SK-N-SH (cell line): ENCODE results near the gene JAKMIP1. TPM values are rescaled to one million over a fixed set of nuclear protein-coding genes. Genes with fewer than 3 reads are reported as not detected.
A peak's percentile ranks its signal among the peaks of the same experiment; 100 is the strongest.

ENCODE experiments used
- CTCF ChIA-PET: fragments of 300-600, 350-600 bp; formaldehyde crosslinking; extraction: SDS; loops from one replicate; lab custom pipeline; 2021; lab: Yijun Ruan, JAX
- POLR2A ChIA-PET: fragments of 350-600 bp; sonication (Branson Sonifier 250); formaldehyde crosslinking; extraction: SDS; loops from one replicate; lab custom pipeline; 2020; ENCODE audit warnings: antibody characterized with exemption, inconsistent platforms; lab: Yijun Ruan, JAX
- DNase-seq: peaks from one replicate; pipeline ENCODE4 v3.0.0; 2012
- H2AFZ ChIP-seq: fragments of 200-600 bp; sonication (generic); 2 replicates; pipeline ENCODE4 v1.8.1; 2016; ENCODE audit warnings: antibody characterized with exemption, mild to moderate bottlenecking, low read depth
- H3F3A ChIP-seq: fragments of 200-600 bp; sonication (generic); replicated peaks from 2 replicates; pipeline ENCODE3; 2016; ENCODE audit warnings: antibody characterized with exemption, mild to moderate bottlenecking; ENCODE audit not compliant: insufficient read depth
- H3K27ac ChIP-seq, 2 experiments: fragments of 200-500 bp in 1 of 2; fragments of 200-600 bp in 1 of 2; sonication (Bioruptor generic) in 1 of 2; sonication (generic), shearing (Covaris generic) in 1 of 2; 2 replicates each; pipeline versions ENCODE4 v1.5.1 to v1.6.1; 2014 to 2016; ENCODE audit warnings: low read depth in 2 of 2, inconsistent platforms in 1 of 2, low read length in 1 of 2, mild to moderate bottlenecking in 1 of 2, mixed read lengths in 1 of 2
- H3K27me3 ChIP-seq: fragments of 200-600 bp; sonication (generic), shearing (Covaris generic); 2 replicates; pipeline ENCODE4 v1.6.1; 2016; ENCODE audit warnings: mixed run types; ENCODE audit not compliant: insufficient read depth
- H3K36me3 ChIP-seq, 2 experiments: fragments of 200-500 bp in 1 of 2; fragments of 200-600 bp in 1 of 2; sonication (Bioruptor generic) in 1 of 2; sonication (generic) in 1 of 2; replicated peaks in 1 of 2; 2 replicates each; pipeline versions ENCODE3 to v1.5.1; 2014 to 2016; ENCODE audit warnings: low read length in 1 of 2, mild to moderate bottlenecking in 1 of 2; ENCODE audit not compliant: insufficient read depth in 2 of 2, control insufficient read depth in 1 of 2
- H3K4me1 ChIP-seq, 2 experiments: fragments of 200-500 bp in 1 of 2; fragments of 200-600 bp in 1 of 2; sonication (Bioruptor generic) in 1 of 2; sonication (generic), shearing (Covaris generic) in 1 of 2; 2 replicates each; pipeline versions ENCODE4 v1.5.1 to v1.6.1; 2014 to 2016; ENCODE audit warnings: low read depth in 1 of 2, low read length in 1 of 2, mixed run types in 1 of 2; ENCODE audit not compliant: insufficient read depth in 2 of 2, control insufficient read depth in 1 of 2
- H3K4me2 ChIP-seq: fragments of 200-600 bp; sonication (generic), shearing (Covaris generic); 2 replicates; pipeline ENCODE4 v1.6.1; 2017; ENCODE audit warnings: mixed run types
- H3K4me3 ChIP-seq, 2 experiments: fragments of 200-500 bp in 1 of 2; fragments of 200-600 bp in 1 of 2; sonication (Bioruptor generic) in 1 of 2; sonication (generic), shearing (Covaris generic) in 1 of 2; 2 replicates each; pipeline versions ENCODE4 v1.5.1 to v1.8.1; 2014 to 2016; ENCODE audit warnings: low read depth in 2 of 2, inconsistent platforms in 1 of 2, low read length in 1 of 2, mild to moderate bottlenecking in 1 of 2, mixed read lengths in 1 of 2, moderate library complexity in 1 of 2
- H3K79me2 ChIP-seq: fragments of 200-600 bp; sonication (generic); 2 replicates; pipeline ENCODE4 v1.8.1; 2017; ENCODE audit warnings: mild to moderate bottlenecking; ENCODE audit not compliant: insufficient read depth
- H3K9ac ChIP-seq: fragments of 200-600 bp; sonication (generic); 2 replicates; pipeline ENCODE4 v1.6.1; 2017; ENCODE audit warnings: mixed run types
- H3K9me2 ChIP-seq: fragments of 200-600 bp; sonication (generic); 2 replicates; pipeline ENCODE4 v1.6.1; 2017; ENCODE audit warnings: mixed run types
- H3K9me3 ChIP-seq: fragments of 200-600 bp; sonication (generic); 2 replicates; pipeline ENCODE4 v1.6.1; 2017; ENCODE audit warnings: mixed run types, mild to moderate bottlenecking, moderate library complexity
- H4K20me1 ChIP-seq: fragments of 200-600 bp; sonication (generic); 2 replicates; pipeline ENCODE4 v1.6.1; 2017; ENCODE audit warnings: mild to moderate bottlenecking, mixed run types; ENCODE audit not compliant: insufficient read depth
- CTCF ChIP-seq: fragments of 200-600 bp; sonication (generic); IDR thresholded peaks from 2 replicates; pipeline ENCODE4 v1.6.1; 2017; ENCODE audit warnings: antibody characterized with exemption, mild to moderate bottlenecking, moderate library complexity
- MEF2A ChIP-seq: IDR thresholded peaks from 2 replicates; pipeline ENCODE4 v1.4.0; 2012; ENCODE audit warnings: low read depth, borderline replicate concordance
- NRF1 ChIP-seq: IDR thresholded peaks from 2 replicates; pipeline ENCODE4 v1.6.1; 2012; ENCODE audit warnings: low read depth, mild to moderate bottlenecking, low read length
- SIN3A ChIP-seq: IDR thresholded peaks from 2 replicates; pipeline ENCODE4 v1.6.1; 2012; ENCODE audit warnings: low read depth, mild to moderate bottlenecking, low read length, moderate library complexity, borderline replicate concordance
- TCF12 ChIP-seq: IDR thresholded peaks from 2 replicates; pipeline ENCODE4 v1.4.0; 2012
- WGBS: methylation state at CpG from one replicate; pipeline ENCODE4 v1.1.6; 2017; ENCODE audit warnings: low lambda C conversion rate; 5-methylcytosine and 5-hydroxymethylcytosine counted together
- polyA plus RNA-seq, 3 experiments: library from polyadenylated mRNA; depleted of rRNA; stranded (reverse); fragments of >200 nt; gene quantifications; 2 replicates each; pipeline ENCODE4 v1.2.3, GENCODE V29; 2012

JAKMIP1 gene
- polyA plus RNA-seq, 1 of the 3 experiments (the other 2 are of a cell fraction): 0.54 TPM

GRCh38 chr4:6198278-6198677 lies 2.1 kb downstream of the JAKMIP1 start:
- Histone ChIP-seq H3K9me3 (no peaks in the 10 kb centered on the region), H3K9me2 (no peaks in the 10 kb centered on the region), H3K4me3 (peak overlapping the region in 1 of 2 experiments; percentile 54; a peak in 1 of 4 replicates), H3K79me2 (no peaks in the 10 kb centered on the region), H3K9ac (no peak overlapping the region), H3K27ac (peak overlapping the region in 1 of 2 experiments; percentile 91; a peak in 2 of 4 replicates), H3F3A (no peaks in the 10 kb centered on the region), H3K27me3 (no peaks in the 10 kb centered on the region), H3K36me3 (no peaks in the 10 kb centered on the region), H2AFZ (no peak overlapping the region), H3K4me2 (no peak overlapping the region), H3K4me1 (peaks cover 0 to 48% of the 10 kb centered on the region in 2 experiments; a peak in 1 of 4 replicates), H4K20me1 (no peaks in the 10 kb centered on the region)
- no peak for TF ChIP-seq CTCF
- no peak for TF ChIP-seq SIN3A
- no peak for TF ChIP-seq TCF12
- TF ChIP-seq MEF2A: no peak
- TF ChIP-seq NRF1: no peak
- WGBS: 59% methylated on average over 6 of the region's 6 CpGs
- CTCF ChIA-PET: interaction anchor here (0.6 to 2.8 kb wide), 18 partner anchors 10 to 200 kb away, joined by 3 to 10 read pairs (median 5); no protein-coding TSS in a partner anchor
- POLR2A ChIA-PET: interaction anchor here (0.6 to 3.1 kb wide), 6 partner anchors 9 to 711 kb away, joined by 3 to 27 read pairs (median 5); partner anchors contain the start of gene TBC1D14
- no peak for DNase-seq

GRCh38 chr4:6197433-6198174 lies 2.7 kb downstream of the JAKMIP1 start:
- H4K20me1 ChIP-seq: no peaks in the 10 kb centered on the region
- DNase-seq: no peak
- ChIA-PET CTCF (interaction anchor here (1.1 to 2.1 kb wide), 9 partner anchors 9 to 87 kb away, joined by 3 to 9 read pairs (median 6); no protein-coding TSS in a partner anchor), POLR2A (no interaction called here)
- H3K9ac ChIP-seq: no peak overlapping the region
- H3K9me3 ChIP-seq: no peaks in the 10 kb centered on the region
- peak overlapping the region in 1 of 2 experiments; percentile 51; a peak in 1 of 4 replicates for H3K27ac ChIP-seq
- no peaks in the 10 kb centered on the region for H3F3A ChIP-seq
- no peak for TF ChIP-seq CTCF
- H3K36me3 ChIP-seq: no peaks in the 10 kb centered on the region
- no peak overlapping the region for H3K4me2 ChIP-seq
- H3K4me1 ChIP-seq: peaks cover 0 to 48% of the 10 kb centered on the region in 2 experiments; a peak in 1 of 4 replicates
- no peaks in the 10 kb centered on the region for H3K27me3 ChIP-seq
- no peaks in the 10 kb centered on the region for H3K9me2 ChIP-seq
- H3K79me2 ChIP-seq: no peaks in the 10 kb centered on the region
- WGBS: 50% methylated on average over 8 of the region's 9 CpGs
- H2AFZ ChIP-seq: no peak overlapping the region
- no peak overlapping the region for H3K4me3 ChIP-seq
